ENCODE data around the gene AXL.
"Not testable (repeated sequence)": the region's sequence is repeated elsewhere in the genome, so short reads cannot be mapped to it uniquely, and the experiment has no call there.

The AXL gene

GRCh38 chr19:41226874-41227390 is 7.9 kb downstream of the AXL start:
- TF ChIP-seq CTCF (IDR thresholded peaks at IDR 0.05; ENCODE audit: low read depth, low read length, poor library complexity, severe bottlenecking) (no peak), EZH2phosphoT487 (IDR thresholded peaks at IDR 0.05; ENCODE audit: borderline replicate concordance, low read length) (no peak)
- H3K4me1 ChIP-seq (ENCODE audit: control insufficient read depth, low read length), result no peaks in the 10 kb centered on the region
- no peaks in the 10 kb centered on the region for H4K20me1 ChIP-seq (ENCODE audit: control insufficient read depth, insufficient read depth, low read depth, low read length)
- no peaks in the 10 kb centered on the region for H3K36me3 ChIP-seq (ENCODE audit: control insufficient read depth, low read length)
- H3K27ac ChIP-seq (ENCODE audit: low read depth, low read length), result no peak overlapping the region
- H3F3A ChIP-seq (ENCODE audit: control insufficient read depth, insufficient read depth), result no peaks in the 10 kb centered on the region
- no peaks in the 10 kb centered on the region for H3K9me3 ChIP-seq (ENCODE audit: control insufficient read depth, insufficient read depth, low read length)
- no peaks in the 10 kb centered on the region for H3K79me2 ChIP-seq (ENCODE audit: control insufficient read depth, low read length)
- H3K4me3 ChIP-seq (ENCODE audit: low read length), result no peak overlapping the region
- no peak overlapping the region for H3K4me2 ChIP-seq (ENCODE audit: low read length)
- no peaks in the 10 kb centered on the region for H3K9me2 ChIP-seq (replicated peaks; ENCODE audit: control insufficient read depth, low read length)
- H3K27me3 ChIP-seq (ENCODE audit: control insufficient read depth, low read length), result no peaks in the 10 kb centered on the region

GRCh38 chr19:41228486-41228885 is 9.5 kb downstream of the AXL start:
- no peaks in the 10 kb centered on the region for H3K27me3 ChIP-seq (ENCODE audit: control insufficient read depth, low read length)
- TF ChIP-seq EZH2phosphoT487 (IDR thresholded peaks at IDR 0.05; ENCODE audit: borderline replicate concordance, low read length) (no peak), CTCF (IDR thresholded peaks at IDR 0.05; ENCODE audit: low read depth, low read length, poor library complexity, severe bottlenecking) (no peak)
- H3F3A ChIP-seq (ENCODE audit: control insufficient read depth, insufficient read depth), result no peaks in the 10 kb centered on the region
- H3K36me3 ChIP-seq (ENCODE audit: control insufficient read depth, low read length), result no peaks in the 10 kb centered on the region
- no peak overlapping the region for H3K4me2 ChIP-seq (ENCODE audit: low read length)
- no peaks in the 10 kb centered on the region for H3K4me1 ChIP-seq (ENCODE audit: control insufficient read depth, low read length)
- H3K79me2 ChIP-seq (ENCODE audit: control insufficient read depth, low read length), result no peaks in the 10 kb centered on the region
- H3K27ac ChIP-seq (ENCODE audit: low read depth, low read length), result no peak overlapping the region
- H3K4me3 ChIP-seq (ENCODE audit: low read length), result no peak overlapping the region
- H3K9me3 ChIP-seq (ENCODE audit: control insufficient read depth, insufficient read depth, low read length), result no peaks in the 10 kb centered on the region
- no peaks in the 10 kb centered on the region for H3K9me2 ChIP-seq (replicated peaks; ENCODE audit: control insufficient read depth, low read length)
- no peaks in the 10 kb centered on the region for H4K20me1 ChIP-seq (ENCODE audit: control insufficient read depth, insufficient read depth, low read depth, low read length)

- not testable (repeated sequence) for H3K4me2 ChIP-seq (ENCODE audit: low read length)
Measured at GRCh38 chr19:41229338-41229737, 10.3 kb downstream of the AXL start.

GRCh38 chr19:41230067-41230857 is 11.2 kb downstream of the AXL start:
- Histone ChIP-seq H3K27me3 (ENCODE audit: control insufficient read depth, low read length) (no peaks in the 10 kb centered on the region), H3K36me3 (ENCODE audit: control insufficient read depth, low read length) (no peaks in the 10 kb centered on the region), H3K4me2 (ENCODE audit: low read length) (no peak overlapping the region), H3K9me3 (ENCODE audit: control insufficient read depth, insufficient read depth, low read length) (no peaks in the 10 kb centered on the region), H3K27ac (ENCODE audit: low read depth, low read length) (no peak overlapping the region), H3K4me3 (ENCODE audit: low read length) (no peak overlapping the region), H3K4me1 (ENCODE audit: control insufficient read depth, low read length) (no peaks in the 10 kb centered on the region), H4K20me1 (ENCODE audit: control insufficient read depth, insufficient read depth, low read depth, low read length) (no peaks in the 10 kb centered on the region), H3K79me2 (ENCODE audit: control insufficient read depth, low read length) (no peaks in the 10 kb centered on the region), H3F3A (ENCODE audit: control insufficient read depth, insufficient read depth) (no peaks in the 10 kb centered on the region), H3K9me2 (replicated peaks; ENCODE audit: control insufficient read depth, low read length) (no peaks in the 10 kb centered on the region)
- TF ChIP-seq EZH2phosphoT487 (IDR thresholded peaks at IDR 0.05; ENCODE audit: borderline replicate concordance, low read length) (no peak), CTCF (IDR thresholded peaks at IDR 0.05; ENCODE audit: low read depth, low read length, poor library complexity, severe bottlenecking) (no peak)

More at GRCh38 chr19:41229338-41229737, 10.3 kb downstream of the AXL start:
- H3K79me2 ChIP-seq (ENCODE audit: control insufficient read depth, low read length); H3K9me2 ChIP-seq (replicated peaks; ENCODE audit: control insufficient read depth, low read length); H3K27ac ChIP-seq (ENCODE audit: low read depth, low read length); H3K36me3 ChIP-seq (ENCODE audit: control insufficient read depth, low read length); H3F3A ChIP-seq (ENCODE audit: control insufficient read depth, insufficient read depth); H3K4me1 ChIP-seq (ENCODE audit: control insufficient read depth, low read length); H3K9me3 ChIP-seq (ENCODE audit: control insufficient read depth, insufficient read depth, low read length); H3K27me3 ChIP-seq (ENCODE audit: control insufficient read depth, low read length); H3K4me3 ChIP-seq (ENCODE audit: low read length); H4K20me1 ChIP-seq (ENCODE audit: control insufficient read depth, insufficient read depth, low read depth, low read length): not testable (repeated sequence)

Data from DOHH2 (cell line).